RWPE1 (cell line): Measurements from ENCODE around the gene CFH.

Experiments
- CTCF ChIA-PET: fragments of 350-600 bp; sonication (Branson Sonifier 250); formaldehyde crosslinking; extraction: SDS; loops from one replicate; lab custom pipeline; 2021; lab: Yijun Ruan, JAX
- POLR2A ChIA-PET: fragments of 400-600 bp; formaldehyde crosslinking; extraction: SDS; loops from one replicate; lab custom pipeline; 2020; ENCODE audit warnings: antibody characterized with exemption; ENCODE audit not compliant: low non-redundant PET; lab: Yijun Ruan, JAX
- DNase-seq: peaks from one replicate; pipeline ENCODE4 v3.0.0; 2012; ENCODE audit warnings: low spot score
- H3K27ac ChIP-seq: fragments of 450-650 bp; 2 replicates; pipeline ENCODE4 v1.5.1; 2017
- TF ChIP-seq, protein P1 (sequence below): fragments of 450-650 bp; conservative IDR thresholded peaks from 2 replicates; pipeline ENCODE4 v1.5.1; 2017; ENCODE audit warnings: low read depth, mild to moderate bottlenecking

Gene CFH

DNA sequence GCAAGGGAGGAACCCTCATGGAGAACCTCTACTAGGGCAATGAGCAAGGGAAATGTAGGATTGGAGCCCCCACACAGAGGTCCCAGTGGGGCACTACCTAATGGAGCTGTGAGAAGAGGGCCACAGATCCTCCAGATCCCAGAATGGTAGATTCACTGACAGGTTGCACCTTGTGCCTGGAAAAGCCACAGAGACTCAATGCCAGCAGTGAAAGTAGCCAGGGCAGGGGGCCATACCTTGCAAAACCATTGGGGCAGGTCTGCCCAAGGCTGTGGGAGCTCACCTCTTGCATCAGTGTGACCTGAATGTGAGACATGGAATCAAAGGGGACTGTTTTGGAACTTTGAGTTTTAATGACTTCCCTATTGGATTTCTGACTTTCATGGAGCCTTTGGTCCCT is 17.9 kb downstream of the CFH start:
- CTCF ChIA-PET = no interaction called here
- DNase-seq = no peak
- no peak overlapping the region for H3K27ac ChIP-seq
- TF ChIP-seq, protein P1, sequence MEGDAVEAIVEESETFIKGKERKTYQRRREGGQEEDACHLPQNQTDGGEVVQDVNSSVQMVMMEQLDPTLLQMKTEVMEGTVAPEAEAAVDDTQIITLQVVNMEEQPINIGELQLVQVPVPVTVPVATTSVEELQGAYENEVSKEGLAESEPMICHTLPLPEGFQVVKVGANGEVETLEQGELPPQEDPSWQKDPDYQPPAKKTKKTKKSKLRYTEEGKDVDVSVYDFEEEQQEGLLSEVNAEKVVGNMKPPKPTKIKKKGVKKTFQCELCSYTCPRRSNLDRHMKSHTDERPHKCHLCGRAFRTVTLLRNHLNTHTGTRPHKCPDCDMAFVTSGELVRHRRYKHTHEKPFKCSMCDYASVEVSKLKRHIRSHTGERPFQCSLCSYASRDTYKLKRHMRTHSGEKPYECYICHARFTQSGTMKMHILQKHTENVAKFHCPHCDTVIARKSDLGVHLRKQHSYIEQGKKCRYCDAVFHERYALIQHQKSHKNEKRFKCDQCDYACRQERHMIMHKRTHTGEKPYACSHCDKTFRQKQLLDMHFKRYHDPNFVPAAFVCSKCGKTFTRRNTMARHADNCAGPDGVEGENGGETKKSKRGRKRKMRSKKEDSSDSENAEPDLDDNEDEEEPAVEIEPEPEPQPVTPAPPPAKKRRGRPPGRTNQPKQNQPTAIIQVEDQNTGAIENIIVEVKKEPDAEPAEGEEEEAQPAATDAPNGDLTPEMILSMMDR = no peak
- POLR2A ChIA-PET = no interaction called here

DNA sequence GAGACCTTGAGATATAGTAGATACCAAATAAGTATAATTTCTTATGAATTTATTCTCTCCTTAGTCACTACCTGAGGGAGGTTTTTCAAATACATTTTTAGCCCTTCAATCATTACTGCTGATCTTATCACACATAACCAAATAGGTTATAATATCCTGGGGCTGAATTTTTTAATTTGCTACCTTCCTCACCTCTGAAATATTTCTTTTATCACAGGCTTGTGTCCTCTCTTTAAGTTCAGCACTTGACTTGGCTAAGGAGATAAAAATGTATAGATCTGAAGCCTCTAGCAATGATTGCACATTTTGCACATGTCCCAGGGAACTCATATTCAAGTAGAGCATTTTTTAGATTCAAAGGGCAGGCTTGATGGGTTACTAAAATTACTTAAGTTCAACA is 23.1 kb downstream of the CFH start:
- H3K27ac ChIP-seq = no peak overlapping the region
- TF ChIP-seq, protein P1 = no peak
- CTCF ChIA-PET = no interaction called here
- DNase-seq = no peak
- POLR2A ChIA-PET = no interaction called here

DNA sequence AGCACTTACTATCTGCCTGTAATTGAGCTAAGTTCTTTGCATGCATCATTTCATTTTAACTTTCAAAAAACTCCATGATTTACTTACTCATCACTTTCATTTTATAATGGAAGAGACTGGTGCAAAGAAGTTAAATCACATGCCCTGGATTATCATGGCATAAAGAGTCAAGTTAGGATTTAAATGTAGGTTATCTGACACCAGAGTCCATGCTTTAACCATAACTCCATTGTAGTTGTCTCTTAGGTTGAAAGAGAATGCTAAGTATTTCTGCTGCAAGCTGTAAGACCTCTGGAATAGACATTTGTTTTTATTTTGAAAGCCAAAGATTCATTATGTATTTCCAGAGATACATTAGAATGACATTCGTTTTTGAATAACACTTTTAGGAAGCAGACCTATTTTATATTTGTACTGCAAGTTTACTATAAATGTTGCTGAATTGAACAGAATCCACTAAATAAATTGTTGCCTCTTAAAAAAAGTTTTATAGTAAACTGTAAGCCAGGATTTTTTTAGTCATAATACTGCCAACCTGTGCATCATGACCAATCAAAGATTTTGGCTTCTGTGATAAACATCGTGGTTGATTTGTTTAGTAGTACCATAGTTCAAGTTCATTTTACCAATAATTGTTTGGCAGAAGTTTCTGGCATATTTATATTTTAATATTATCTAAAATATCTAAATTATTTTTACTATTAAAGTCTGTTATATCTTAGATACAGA is 26.1 kb downstream of the CFH start:
- POLR2A ChIA-PET = no interaction called here
- no peak overlapping the region for H3K27ac ChIP-seq
- CTCF ChIA-PET = interaction anchor here (0.6 to 0.7 kb wide), 2 partner anchors 9 to 76 kb away, joined by 3 read pairs; no protein-coding TSS in a partner anchor
- DNase-seq = no peak
- TF ChIP-seq, protein P1 = no peak

DNA sequence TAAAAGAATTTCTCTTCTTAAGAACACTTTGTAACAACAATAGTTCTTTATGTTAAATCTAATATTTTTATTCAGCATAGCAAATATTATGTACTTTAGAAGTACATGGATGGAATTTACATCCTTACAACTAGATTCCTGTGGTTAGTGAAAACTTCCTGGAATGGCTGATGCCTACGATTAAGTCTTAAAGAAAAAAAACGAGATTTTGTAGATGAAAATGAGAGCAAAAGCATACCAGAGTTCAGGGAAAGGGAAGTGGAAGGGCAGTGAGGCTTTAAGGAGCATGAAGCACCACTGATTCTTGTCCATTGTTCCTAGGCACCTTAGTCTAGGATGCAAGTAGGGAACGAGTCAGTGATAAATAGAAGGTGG is 26.7 kb downstream of the CFH start:
- H3K27ac ChIP-seq = no peak overlapping the region
- DNase-seq = no peak
- POLR2A ChIA-PET = no interaction called here
- TF ChIP-seq, protein P1 = no peak
- CTCF ChIA-PET = interaction anchor here (0.7 kb wide), 1 partner anchor 308 kb away, joined by 3 read pairs; no protein-coding TSS in a partner anchor

DNA sequence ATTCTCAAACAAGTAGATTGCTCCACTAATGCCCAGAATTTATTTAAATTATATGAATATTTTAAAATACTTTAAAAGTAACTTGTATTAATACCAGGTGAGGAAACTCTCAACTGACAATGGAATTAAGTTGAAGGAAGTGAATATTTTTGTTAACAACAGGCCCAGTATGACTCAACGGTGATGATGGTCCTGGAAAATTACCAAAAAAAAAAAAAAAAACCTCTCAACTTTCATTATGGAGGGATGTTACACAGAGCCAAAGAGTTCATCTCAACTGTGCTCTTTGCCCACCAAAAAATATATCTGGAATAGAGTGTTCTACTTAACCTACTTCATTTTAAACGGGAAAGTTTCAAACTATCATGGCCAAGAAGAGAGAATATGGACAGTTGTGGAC is 28.3 kb downstream of the CFH start:
- TF ChIP-seq, protein P1 = no peak
- H3K27ac ChIP-seq = no peak overlapping the region
- DNase-seq = peak; percentile 19
- POLR2A ChIA-PET = no interaction called here
- CTCF ChIA-PET = interaction anchor here (0.6 kb wide), 1 partner anchor 1304 kb away, joined by 5 read pairs; no protein-coding TSS in a partner anchor

DNA sequence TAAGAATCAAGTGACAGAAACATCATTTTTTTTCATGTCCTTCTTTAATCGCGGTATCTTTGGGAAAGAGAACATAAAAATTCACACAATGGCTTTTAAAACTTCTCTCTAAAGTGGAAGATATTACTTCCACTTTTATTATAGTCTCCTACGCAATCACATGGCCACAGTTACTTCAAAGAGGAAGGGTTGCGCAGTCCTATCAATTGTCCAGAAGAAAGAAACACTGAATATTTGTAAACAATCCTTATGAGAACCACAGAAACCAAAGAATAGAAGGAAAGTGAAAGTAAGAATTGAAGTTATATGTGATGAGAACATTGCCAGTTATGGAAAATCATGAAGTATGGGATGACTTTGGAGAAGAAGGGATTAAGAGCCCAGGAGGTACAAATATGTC is 32.6 kb downstream of the CFH start:
- no peak overlapping the region for H3K27ac ChIP-seq
- no peak for DNase-seq
- ChIA-PET POLR2A (no interaction called here), CTCF (no interaction called here)
- TF ChIP-seq, protein P1 = no peak
